Measurements from ENCODE around the gene GLIS1. TPM values are rescaled to one million over a fixed set of nuclear protein-coding genes. Genes with fewer than 3 reads are reported as not detected.

The GLIS1 gene
- total and polyA plus RNA-seq, 8 donors = 0.20 to 4.8 (median 0.55) TPM; not detected in 1

DNA sequence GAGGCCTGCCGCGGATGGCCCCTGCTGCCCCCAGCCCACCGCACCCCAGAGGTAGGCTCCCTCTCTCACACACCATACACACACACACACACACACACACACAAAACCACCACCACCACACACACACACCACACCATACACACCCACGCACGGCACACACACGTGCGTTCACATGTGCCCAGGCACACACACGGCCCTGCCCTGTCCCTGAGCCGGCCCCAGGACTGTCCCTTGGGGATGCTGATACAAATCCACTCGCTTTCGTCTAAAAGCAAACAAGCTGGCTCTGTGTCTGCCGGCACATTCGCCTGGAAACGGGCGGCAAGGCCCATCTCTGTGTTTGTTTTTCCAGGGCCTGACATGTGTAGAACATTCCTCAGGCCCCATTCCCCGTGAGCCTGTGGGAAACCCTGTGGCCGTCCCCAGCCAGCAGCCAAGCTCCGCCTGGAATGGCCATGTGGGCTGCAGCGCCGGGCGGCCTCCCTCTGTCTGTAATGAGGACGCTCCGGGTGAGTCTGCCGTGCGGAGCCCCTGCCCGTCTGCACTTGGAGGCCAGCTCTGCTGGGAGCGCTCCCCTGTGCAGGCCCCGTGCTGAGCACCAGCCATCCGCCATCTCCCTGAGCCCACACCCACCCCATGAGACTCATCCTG is 212.4 kb downstream of the GLIS1 start:
- Histone ChIP-seq H3K36me3 (no peaks in the 10 kb centered on the region), H3K4me3 (no peak overlapping the region), H3K9me3 (no peaks in the 10 kb centered on the region), H3K27me3 (no peaks in the 10 kb centered on the region), H3K4me1 (peaks cover 16 to 35% (median 26%) of the 10 kb centered on the region in 4 donors), H3K27ac (peak overlapping the region in 2 of 5 donors; percentile 7 to 54)
- intact Hi-C loops (cut with DNase I; ENCODE audit: low total_unique reads) = no loop called here
- peak; percentile 56 to 91 for DNase-seq
- WGBS, 5 donors = 17 to 42% (median 30%) methylated on average over 20 to 29 of the region's 29 CpGs
- TF ChIP-seq POLR2A (IDR thresholded peaks at IDR 0.05) = no peak
- TF ChIP-seq, protein P1, sequence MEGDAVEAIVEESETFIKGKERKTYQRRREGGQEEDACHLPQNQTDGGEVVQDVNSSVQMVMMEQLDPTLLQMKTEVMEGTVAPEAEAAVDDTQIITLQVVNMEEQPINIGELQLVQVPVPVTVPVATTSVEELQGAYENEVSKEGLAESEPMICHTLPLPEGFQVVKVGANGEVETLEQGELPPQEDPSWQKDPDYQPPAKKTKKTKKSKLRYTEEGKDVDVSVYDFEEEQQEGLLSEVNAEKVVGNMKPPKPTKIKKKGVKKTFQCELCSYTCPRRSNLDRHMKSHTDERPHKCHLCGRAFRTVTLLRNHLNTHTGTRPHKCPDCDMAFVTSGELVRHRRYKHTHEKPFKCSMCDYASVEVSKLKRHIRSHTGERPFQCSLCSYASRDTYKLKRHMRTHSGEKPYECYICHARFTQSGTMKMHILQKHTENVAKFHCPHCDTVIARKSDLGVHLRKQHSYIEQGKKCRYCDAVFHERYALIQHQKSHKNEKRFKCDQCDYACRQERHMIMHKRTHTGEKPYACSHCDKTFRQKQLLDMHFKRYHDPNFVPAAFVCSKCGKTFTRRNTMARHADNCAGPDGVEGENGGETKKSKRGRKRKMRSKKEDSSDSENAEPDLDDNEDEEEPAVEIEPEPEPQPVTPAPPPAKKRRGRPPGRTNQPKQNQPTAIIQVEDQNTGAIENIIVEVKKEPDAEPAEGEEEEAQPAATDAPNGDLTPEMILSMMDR (IDR thresholded peaks at IDR 0.05) = no peak
- TF ChIP-seq EP300 (IDR thresholded peaks at IDR 0.05) = no peak
- TF ChIP-seq POLR2AphosphoS5 (IDR thresholded peaks at IDR 0.05) = peak in 1 of 3 donors; percentile 26

DNA sequence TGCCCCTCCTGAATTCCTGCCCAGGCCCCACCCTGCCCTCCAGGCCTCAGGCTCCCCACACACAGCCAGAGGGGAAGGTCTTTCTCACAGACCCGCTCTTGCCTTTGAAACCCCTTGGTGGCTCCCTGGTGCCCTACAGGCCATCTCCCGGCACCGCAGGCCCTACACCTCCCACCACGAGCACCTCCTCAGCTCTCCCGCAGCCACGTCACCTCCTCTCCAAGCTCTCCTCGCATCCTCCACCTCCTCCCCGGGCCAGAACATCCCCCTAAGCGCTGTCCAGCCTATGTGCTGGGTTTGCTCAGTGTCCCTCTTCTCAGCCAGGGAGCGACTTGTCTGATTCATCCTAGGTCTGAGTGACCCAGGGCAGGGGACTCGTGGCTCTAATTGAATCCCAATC is 213.4 kb downstream of the GLIS1 start:
- Histone ChIP-seq H3K4me1 (peaks cover 16 to 35% (median 27%) of the 10 kb centered on the region in 4 donors), H3K36me3 (no peaks in the 10 kb centered on the region), H3K9me3 (no peaks in the 10 kb centered on the region), H3K27me3 (no peaks in the 10 kb centered on the region), H3K4me3 (no peak overlapping the region), H3K27ac (peak overlapping the region in 1 of 5 donors; percentile 54)
- TF ChIP-seq, protein P1 (IDR thresholded peaks at IDR 0.05) = no peak
- no peak for TF ChIP-seq POLR2A (IDR thresholded peaks at IDR 0.05)
- no peak for TF ChIP-seq EP300 (IDR thresholded peaks at IDR 0.05)
- no peak for TF ChIP-seq POLR2AphosphoS5 (IDR thresholded peaks at IDR 0.05)
- intact Hi-C loops (cut with DNase I; ENCODE audit: low total_unique reads) = no loop called here
- 80 to 88% (median 81%) methylated on average over 11 of the region's 11 CpGs for WGBS, 5 donors
- no peak for DNase-seq

DNA sequence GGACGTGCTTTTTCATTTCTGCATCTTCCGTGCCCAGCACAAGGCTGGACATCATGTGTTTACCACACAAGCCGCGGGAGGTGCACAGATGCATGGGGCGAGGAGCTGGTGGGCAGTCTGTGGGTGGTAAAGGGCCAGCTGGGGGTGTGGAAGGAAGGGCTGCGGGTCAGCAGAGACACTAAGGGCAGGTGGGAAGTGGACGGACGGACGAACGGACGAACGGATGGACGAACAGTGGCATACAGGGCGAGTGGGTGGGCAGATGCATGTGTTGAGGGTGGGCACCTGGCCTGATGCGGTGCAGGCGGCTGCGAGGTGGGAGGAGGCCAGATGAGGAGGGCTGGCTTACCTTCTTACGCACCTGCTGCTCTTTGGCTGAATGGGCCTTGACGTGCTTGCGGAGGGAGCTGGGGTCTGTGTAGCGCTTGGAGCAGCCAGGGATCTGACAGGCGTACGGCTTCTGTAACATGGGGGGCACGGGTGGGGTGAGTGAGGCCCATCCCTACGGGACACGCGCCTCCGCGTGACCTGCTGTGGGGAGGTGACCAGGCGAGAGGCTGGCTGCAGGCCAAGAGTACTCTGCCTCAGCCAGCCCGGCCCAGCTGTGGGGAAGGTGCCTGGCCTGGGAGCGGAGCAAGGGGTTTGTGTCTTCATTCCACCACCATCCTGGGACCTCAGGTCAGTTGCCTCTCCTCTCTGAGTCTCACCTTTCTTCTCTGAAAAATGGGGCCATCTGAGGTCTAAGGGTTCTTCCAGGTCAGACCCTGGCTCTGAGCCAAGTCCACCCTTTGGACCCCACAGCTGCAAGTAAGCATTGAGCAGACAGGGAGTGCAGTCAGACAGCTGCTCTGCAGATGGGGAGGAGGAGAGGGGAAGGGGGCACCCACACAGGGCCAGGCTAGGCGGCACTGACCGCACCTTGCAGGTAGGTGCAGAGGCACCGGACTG is 214.3 kb downstream of the GLIS1 start:
- peak; percentile 48 to 73 for DNase-seq
- Histone ChIP-seq H3K4me1 (peaks cover 16 to 36% (median 28%) of the 10 kb centered on the region in 4 donors), H3K27ac (no peak overlapping the region), H3K4me3 (no peak overlapping the region), H3K36me3 (no peaks in the 10 kb centered on the region), H3K9me3 (no peaks in the 10 kb centered on the region), H3K27me3 (no peaks in the 10 kb centered on the region)
- intact Hi-C loops (cut with DNase I; ENCODE audit: low total_unique reads) = no loop called here
- 63 to 79% (median 70%) methylated on average over 26 to 35 of the region's 35 CpGs for WGBS, 5 donors
- TF ChIP-seq POLR2AphosphoS5 (IDR thresholded peaks at IDR 0.05) = no peak
- TF ChIP-seq, protein P1 (IDR thresholded peaks at IDR 0.05) = no peak
- TF ChIP-seq POLR2A (IDR thresholded peaks at IDR 0.05) = no peak
- TF ChIP-seq EP300 (IDR thresholded peaks at IDR 0.05) = no peak

DNA sequence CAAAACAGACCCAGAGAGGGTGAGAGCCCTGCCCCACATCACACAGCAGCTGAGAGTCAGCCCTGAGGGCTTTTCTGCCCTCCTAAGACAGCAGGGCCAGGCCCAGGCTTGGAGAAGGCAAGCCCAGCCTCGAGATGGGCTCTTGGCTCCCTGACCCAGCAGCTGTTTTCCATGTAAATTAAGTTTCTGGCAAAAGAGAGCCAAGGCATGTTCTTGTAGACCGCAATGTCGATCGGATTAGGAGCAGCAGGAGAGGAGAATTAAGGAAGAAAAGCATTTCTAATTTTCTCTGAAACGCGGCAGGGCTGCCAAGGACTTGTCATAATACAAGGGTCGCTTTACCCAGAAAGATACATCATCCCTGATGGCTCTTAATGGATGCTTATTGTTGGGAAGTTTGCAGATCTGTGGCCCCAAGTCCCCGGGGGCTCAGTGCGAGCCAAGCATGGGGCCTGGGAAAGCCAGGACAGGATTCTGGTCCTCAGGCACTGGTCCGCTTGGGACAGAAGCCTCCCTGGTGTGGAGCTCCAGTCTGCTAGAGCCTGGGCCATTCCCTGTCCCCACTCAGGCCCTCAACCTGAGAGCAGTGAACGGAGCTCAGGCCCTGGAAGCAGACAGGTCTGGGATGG is 216.9 kb downstream of the GLIS1 start:
- TF ChIP-seq EP300 (IDR thresholded peaks at IDR 0.05) (no peak), POLR2A (IDR thresholded peaks at IDR 0.05) (no peak), POLR2AphosphoS5 (IDR thresholded peaks at IDR 0.05) (no peak)
- TF ChIP-seq, protein P1 (IDR thresholded peaks at IDR 0.05) = no peak
- 56 to 77% (median 63%) methylated on average over 9 to 11 of the region's 11 CpGs for WGBS, 5 donors

More for the DNA sequence above, 216.9 kb downstream of the GLIS1 start:
- Histone ChIP-seq H3K4me1 (peaks cover 14 to 37% (median 24%) of the 10 kb centered on the region in 4 donors), H3K27me3 (no peaks in the 10 kb centered on the region), H3K4me3 (no peak overlapping the region), H3K27ac (peak overlapping the region in 1 of 5 donors; percentile 46), H3K36me3 (no peaks in the 10 kb centered on the region), H3K9me3 (no peaks in the 10 kb centered on the region)
- DNase-seq = peak in 1 of 2 donors; percentile 81
- intact Hi-C loops (cut with DNase I; ENCODE audit: low total_unique reads) = no loop called here

Data from stomach (tissue), 9 donors.